Measurements from ENCODE around the gene CTIF.

Gene CTIF

GRCh38 chr18:48667276-48668254, 128.7 kb downstream of the CTIF start:
- no peak for DNase-seq (ENCODE audit: low spot score)

- DNase-seq (ENCODE audit: low spot score), result no peak
Observed at GRCh38 chr18:48668466-48669179, 129.8 kb downstream of the CTIF start.

GRCh38 chr18:48669180-48669675, 130.4 kb downstream of the CTIF start:
- no peak for DNase-seq (ENCODE audit: low spot score)

- DNase-seq (ENCODE audit: low spot score), result no peak
Observed at GRCh38 chr18:48669991-48670750, 131.3 kb downstream of the CTIF start.

- DNase-seq (ENCODE audit: low spot score), result no peak
Observed at GRCh38 chr18:48670751-48671560, 132.1 kb downstream of the CTIF start.

- DNase-seq (ENCODE audit: low spot score), result no peak
Observed at GRCh38 chr18:48671561-48671945, 132.7 kb downstream of the CTIF start.

GRCh38 chr18:48672671-48673340, 134.0 kb downstream of the CTIF start:
- no peak for DNase-seq (ENCODE audit: low spot score)

GRCh38 chr18:48673456-48673852, 134.6 kb downstream of the CTIF start:
- no peak for DNase-seq (ENCODE audit: low spot score)

GRCh38 chr18:48673853-48674721, 135.3 kb downstream of the CTIF start:
- no peak for DNase-seq (ENCODE audit: low spot score)

GRCh38 chr18:48674758-48675351, 136.0 kb downstream of the CTIF start:
- DNase-seq (ENCODE audit: low spot score), result no peak

GRCh38 chr18:48675352-48675761, 136.5 kb downstream of the CTIF start:
- DNase-seq (ENCODE audit: low spot score), result peak; percentile 68

- DNase-seq (ENCODE audit: low spot score), result no peak
Observed at GRCh38 chr18:48675912-48676311, 137.1 kb downstream of the CTIF start.

GRCh38 chr18:48676346-48676745, 137.5 kb downstream of the CTIF start:
- DNase-seq (ENCODE audit: low spot score), result no peak

GRCh38 chr18:48676756-48677368, 138.0 kb downstream of the CTIF start:
- peak; percentile 37 for DNase-seq (ENCODE audit: low spot score)

- no peak for DNase-seq (ENCODE audit: low spot score)
Observed at GRCh38 chr18:48678237-48679115, 139.6 kb downstream of the CTIF start.

- no peak for DNase-seq (ENCODE audit: low spot score)
Observed at GRCh38 chr18:48679236-48679635, 140.4 kb downstream of the CTIF start.

GRCh38 chr18:48680339-48681250, 141.8 kb downstream of the CTIF start:
- no peak for DNase-seq (ENCODE audit: low spot score)

All from hematopoietic multipotent progenitor cell treated with erythropoietin and hydrocortisone succinate and interleukin-3 and kit ligand, for 15 days (in vitro differentiated cells).